ENCODE data around the gene RBMS3. TPM values are rescaled to one million over a fixed set of nuclear protein-coding genes. Genes with fewer than 3 reads are reported as not detected.

The RBMS3 gene
- total and polyA plus RNA-seq, 2 of the 8 experiments (the other 6 are each of a cell fraction or from before 2014, with no cell fraction given) = 3.7 to 6.9 TPM

GRCh38 chr3:29481249-29481648 is 200.4 kb downstream of the RBMS3 start:
- H4K20me1 ChIP-seq (replicated peaks in 1 of 2; ENCODE audit: control insufficient read depth in 1 of 2, insufficient read depth in 2 of 2, low read length in 2 of 2) = no peaks in the 10 kb centered on the region
- no peak overlapping the region for H2BK15ac ChIP-seq (ENCODE audit: low read length)
- H2BK120ac ChIP-seq (replicated peaks; ENCODE audit: low read depth, low read length) = no peak overlapping the region
- H3K14ac ChIP-seq (ENCODE audit: insufficient read length) = no peak overlapping the region
- H2AK5ac ChIP-seq (ENCODE audit: low read depth, low read length) = no peak overlapping the region
- no peak overlapping the region for H3K9ac ChIP-seq (replicated peaks in 1 of 4; ENCODE audit: extremely low read depth in 1 of 4, low read depth in 3 of 4, low read length in 3 of 4)
- H3K4me3 ChIP-seq (ENCODE audit: extremely low read depth in 1 of 4, insufficient read depth in 2 of 4, low read depth in 3 of 4, low read length in 4 of 4) = no peak overlapping the region
- 83% methylated on average over 1 of the region's 1 CpG; no CpG with 5 or more reads in 1 of the 2 experiments for WGBS, 2 experiments (ENCODE audit: extremely low coverage in 1 of 2, insufficient coverage in 1 of 2, insufficient read length in 1 of 2, insufficient replicate concordance in 2 of 2, low coverage in 1 of 2, low lambda C conversion rate in 2 of 2, missing lambda C conversion rate in 1 of 2)
- peaks cover 0 to 5% (median 1%) of the 10 kb centered on the region in 4 experiments; a peak in 1 of 7 replicates for H3K4me1 ChIP-seq (replicated peaks in 1 of 4; ENCODE audit: control insufficient read depth in 3 of 4, insufficient read depth in 4 of 4, low read length in 3 of 4)
- no peak overlapping the region for H3K4ac ChIP-seq (replicated peaks; ENCODE audit: insufficient read length, low read depth, low read length)
- H3K56ac ChIP-seq (replicated peaks; ENCODE audit: insufficient read length, low read depth, low read length) = no peak overlapping the region
- H4K5ac ChIP-seq (ENCODE audit: insufficient read length, low read depth, low read length) = no peak overlapping the region
- no peak overlapping the region for H4K91ac ChIP-seq (replicated peaks; ENCODE audit: insufficient read length, low read length)
- H3K79me2 ChIP-seq (ENCODE audit: control insufficient read depth in 1 of 2, insufficient read depth in 2 of 2, low read length in 2 of 2) = no peaks in the 10 kb centered on the region
- no peak overlapping the region for H3K4me2 ChIP-seq (ENCODE audit: insufficient read depth in 1 of 2, low read depth in 2 of 2, low read length in 2 of 2)
- no peak overlapping the region for H2AFZ ChIP-seq (ENCODE audit: low read length)
- DNase-seq (ENCODE audit: low read depth in 1 of 2, low spot score in 2 of 2) = no peak
- H3K23ac ChIP-seq (ENCODE audit: insufficient read length) = no peak overlapping the region
- no peaks in the 10 kb centered on the region for H3K36me3 ChIP-seq (ENCODE audit: control insufficient read depth in 2 of 4, insufficient read depth in 4 of 4, low read length in 3 of 4)
- H3K27ac ChIP-seq (ENCODE audit: low read depth, low read length) = no peak overlapping the region
- no peaks in the 10 kb centered on the region for H3K23me2 ChIP-seq (ENCODE audit: low read depth, low read length)
- no peaks in the 10 kb centered on the region for H3K27me3 ChIP-seq (replicated peaks in 1 of 4; ENCODE audit: control insufficient read depth in 3 of 4, extremely low read depth in 1 of 4, insufficient read depth in 3 of 4, low read length in 3 of 4)
- H2BK5ac ChIP-seq (ENCODE audit: low read depth, low read length) = no peak overlapping the region; the same call in 1 of the 2 replicates
- FAIRE-seq = no peak
- no peaks in the 10 kb centered on the region for H3K9me3 ChIP-seq (ENCODE audit: insufficient read depth in 2 of 2, low read depth in 1 of 2, low read length in 1 of 2)
- CTCF ChIA-PET (ENCODE audit: partially characterized antibody) = no interaction called here
- no peak overlapping the region for H2BK12ac ChIP-seq (ENCODE audit: low read depth, low read length)
- POLR2A ChIA-PET (ENCODE audit: partially characterized antibody) = no interaction called here
- no peak overlapping the region for H3K18ac ChIP-seq (ENCODE audit: extremely low read depth, low read length)
- 0 out of 2 replicates have a peak overlapping the region, but pooled peaks have one; percentile 27 for H2BK20ac ChIP-seq (ENCODE audit: low read length)
- TF ChIP-seq KDM5A (IDR thresholded peaks at IDR 0.05; ENCODE audit: low read length) = no peak
- TF ChIP-seq MAFK (IDR thresholded peaks at IDR 0.05; ENCODE audit: low read depth, low read length) = no peak
- TF ChIP-seq CBX8 (IDR thresholded peaks at IDR 0.05; ENCODE audit: borderline replicate concordance, low read depth, low read length) = no peak
- no peak for TF ChIP-seq E2F6 (IDR thresholded peaks at IDR 0.05)
- TF ChIP-seq CHD1 (IDR thresholded peaks at IDR 0.05; ENCODE audit: low read depth, low read length) = no peak
- no peak overlapping the region for H4K8ac ChIP-seq (ENCODE audit: extremely low read depth, insufficient read depth, low read length)
- no peaks in the 10 kb centered on the region for H3K79me1 ChIP-seq (ENCODE audit: low read depth, low read length)
